Measurements from ENCODE around the gene EFCAB6. TPM values are rescaled to one million over a fixed set of nuclear protein-coding genes. Genes with fewer than 3 reads are reported as not detected.

Gene EFCAB6
- polyA plus RNA-seq, 4 donors = 0.34 to 1.9 TPM; not detected in 2

- Histone ChIP-seq H3K4me3 (ENCODE audit: low read depth in 1 of 3, low read length in 3 of 3) (no peak overlapping the region), H3K27ac (ENCODE audit: low read depth in 1 of 3, low read length in 2 of 3) (no peak overlapping the region), H3K36me3 (ENCODE audit: control insufficient read depth in 3 of 3, insufficient read depth in 2 of 3, low read depth in 1 of 3, low read length in 3 of 3) (no peaks in the 10 kb centered on the region), H3K27me3 (ENCODE audit: control insufficient read depth in 3 of 3, insufficient read depth in 3 of 3, low read length in 3 of 3) (no peaks in the 10 kb centered on the region), H3K4me1 (ENCODE audit: control insufficient read depth in 3 of 3, insufficient read depth in 2 of 3, low read depth in 1 of 3, low read length in 2 of 3) (no peaks in the 10 kb centered on the region), H3K9me3 (ENCODE audit: control insufficient read depth in 2 of 2, insufficient read depth in 1 of 2, low read depth in 1 of 2, low read length in 1 of 2) (peaks cover 0 to 4% of the 10 kb centered on the region in 2 donors)
- FAIRE-seq (no peak), DNase-seq (no peak)
- 82 to 88% (median 87%) methylated on average over 31 of the region's 31 CpGs for WGBS, 3 donors
These were observed 272.3 kb downstream of the EFCAB6 start for GRCh38 chr22:43539572-43540528.

DNA sequence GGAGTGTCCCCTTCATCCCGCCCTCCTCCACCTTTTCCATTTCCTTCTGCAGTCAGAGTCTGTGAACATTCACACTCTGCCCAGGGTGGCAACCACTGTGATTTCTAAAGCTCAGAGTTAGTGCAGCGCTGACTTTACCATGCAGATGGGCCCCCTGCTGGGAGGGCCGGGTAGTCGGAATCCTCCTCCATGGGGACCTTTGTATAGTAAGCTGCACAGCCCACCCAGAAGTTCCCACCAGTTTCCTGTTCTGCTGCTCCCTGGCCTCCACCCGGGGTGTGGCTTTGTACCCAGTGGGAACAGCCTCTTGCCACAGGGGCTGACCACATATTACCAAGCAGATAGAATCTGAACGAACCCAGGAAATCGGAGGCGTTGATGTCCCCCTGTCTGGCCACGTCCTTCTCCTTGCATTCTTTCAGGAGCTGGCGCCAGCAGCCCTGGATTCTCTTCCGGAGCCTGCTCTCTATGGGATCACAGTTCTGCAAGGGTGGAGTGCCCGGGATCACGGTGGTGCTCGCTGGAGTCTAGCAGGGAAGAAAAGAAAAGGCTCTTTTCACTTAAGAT, 275.0 kb downstream of the EFCAB6 start:
- Histone ChIP-seq H3K9me3 (ENCODE audit: control insufficient read depth in 2 of 2, insufficient read depth in 1 of 2, low read depth in 1 of 2, low read length in 1 of 2) (peaks cover 0 to 4% of the 10 kb centered on the region in 2 donors), H3K27ac (ENCODE audit: low read depth in 1 of 3, low read length in 2 of 3) (no peak overlapping the region), H3K36me3 (ENCODE audit: control insufficient read depth in 3 of 3, insufficient read depth in 2 of 3, low read depth in 1 of 3, low read length in 3 of 3) (no peaks in the 10 kb centered on the region), H3K4me1 (ENCODE audit: control insufficient read depth in 3 of 3, insufficient read depth in 2 of 3, low read depth in 1 of 3, low read length in 2 of 3) (no peaks in the 10 kb centered on the region), H3K27me3 (ENCODE audit: control insufficient read depth in 3 of 3, insufficient read depth in 3 of 3, low read length in 3 of 3) (no peaks in the 10 kb centered on the region), H3K4me3 (ENCODE audit: low read depth in 1 of 3, low read length in 3 of 3) (no peak overlapping the region)
- DNase-seq (no peak), FAIRE-seq (no peak)
- 87 to 94% (median 91%) methylated on average over 14 of the region's 14 CpGs for WGBS, 3 donors

- Histone ChIP-seq H3K4me3 (ENCODE audit: low read depth in 1 of 3, low read length in 3 of 3) (no peak overlapping the region), H3K36me3 (ENCODE audit: control insufficient read depth in 3 of 3, insufficient read depth in 2 of 3, low read depth in 1 of 3, low read length in 3 of 3) (no peaks in the 10 kb centered on the region), H3K9me3 (ENCODE audit: control insufficient read depth in 2 of 2, insufficient read depth in 1 of 2, low read depth in 1 of 2, low read length in 1 of 2) (peaks cover 0 to 4% of the 10 kb centered on the region in 2 donors), H3K27me3 (ENCODE audit: control insufficient read depth in 3 of 3, insufficient read depth in 3 of 3, low read length in 3 of 3) (no peaks in the 10 kb centered on the region), H3K4me1 (ENCODE audit: control insufficient read depth in 3 of 3, insufficient read depth in 2 of 3, low read depth in 1 of 3, low read length in 2 of 3) (no peaks in the 10 kb centered on the region), H3K27ac (ENCODE audit: low read depth in 1 of 3, low read length in 2 of 3) (no peak overlapping the region)
- FAIRE-seq (no peak), DNase-seq (no peak)
- whole genome bisulfite sequencing, 3 donors = 69 to 79% (median 76%) methylated on average over 5 of the region's 5 CpGs
These were observed 276.4 kb downstream of the EFCAB6 start for GRCh38 chr22:43535741-43536140.

DNA sequence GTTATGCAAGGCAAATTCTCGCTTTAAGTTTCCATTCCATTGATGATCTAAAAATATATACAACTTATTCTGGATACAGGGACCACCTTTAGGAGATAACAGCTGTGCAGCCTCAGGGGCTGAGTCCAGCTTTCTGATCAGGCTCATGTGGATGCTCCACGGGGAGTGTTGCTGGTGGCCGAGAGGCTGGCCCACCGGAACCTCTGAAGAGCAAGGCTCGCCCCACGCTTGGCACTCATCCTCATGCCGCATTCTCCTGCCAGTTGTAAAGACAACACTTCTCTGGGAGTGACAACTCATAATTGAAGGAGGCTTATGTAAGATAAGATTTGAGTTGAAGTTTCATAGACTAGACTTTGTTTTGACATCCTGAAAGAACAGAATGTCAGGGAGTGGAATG, 276.8 kb downstream of the EFCAB6 start:
- Histone ChIP-seq H3K27me3 (ENCODE audit: control insufficient read depth in 3 of 3, insufficient read depth in 3 of 3, low read length in 3 of 3) (no peaks in the 10 kb centered on the region), H3K9me3 (ENCODE audit: control insufficient read depth in 2 of 2, insufficient read depth in 1 of 2, low read depth in 1 of 2, low read length in 1 of 2) (peaks cover 0 to 4% of the 10 kb centered on the region in 2 donors), H3K4me1 (ENCODE audit: control insufficient read depth in 3 of 3, insufficient read depth in 2 of 3, low read depth in 1 of 3, low read length in 2 of 3) (no peaks in the 10 kb centered on the region), H3K4me3 (ENCODE audit: low read depth in 1 of 3, low read length in 3 of 3) (no peak overlapping the region), H3K27ac (ENCODE audit: low read depth in 1 of 3, low read length in 2 of 3) (no peak overlapping the region), H3K36me3 (ENCODE audit: control insufficient read depth in 3 of 3, insufficient read depth in 2 of 3, low read depth in 1 of 3, low read length in 3 of 3) (no peaks in the 10 kb centered on the region)
- FAIRE-seq = no peak
- WGBS, 3 donors = 93 to 95% (median 94%) methylated on average over 7 of the region's 7 CpGs
- no peak for DNase-seq

DNA sequence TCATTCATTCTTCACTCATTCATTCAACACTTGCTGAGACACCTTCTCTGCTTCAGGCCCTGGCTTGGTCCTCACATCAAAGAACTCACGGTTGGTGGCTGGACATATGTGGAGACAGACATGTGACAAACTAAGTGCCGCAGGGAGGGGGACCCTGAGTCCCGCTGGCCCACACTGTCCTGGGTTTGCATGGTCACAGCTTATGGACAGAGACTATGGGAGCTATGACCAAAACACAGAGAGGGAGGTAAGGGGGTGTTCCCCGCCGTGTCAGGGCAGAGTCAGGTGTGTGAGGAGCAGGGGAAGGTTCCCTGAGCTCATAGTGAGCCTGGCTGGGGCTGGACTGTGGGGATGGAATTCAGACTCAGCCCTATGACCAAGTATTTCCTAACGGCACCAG, 277.2 kb downstream of the EFCAB6 start:
- DNase-seq (no peak), FAIRE-seq (no peak)
- Histone ChIP-seq H3K27me3 (ENCODE audit: control insufficient read depth in 3 of 3, insufficient read depth in 3 of 3, low read length in 3 of 3) (no peaks in the 10 kb centered on the region), H3K36me3 (ENCODE audit: control insufficient read depth in 3 of 3, insufficient read depth in 2 of 3, low read depth in 1 of 3, low read length in 3 of 3) (no peaks in the 10 kb centered on the region), H3K27ac (ENCODE audit: low read depth in 1 of 3, low read length in 2 of 3) (no peak overlapping the region), H3K9me3 (ENCODE audit: control insufficient read depth in 2 of 2, insufficient read depth in 1 of 2, low read depth in 1 of 2, low read length in 1 of 2) (peaks cover 0 to 4% of the 10 kb centered on the region in 2 donors), H3K4me3 (ENCODE audit: low read depth in 1 of 3, low read length in 3 of 3) (no peak overlapping the region), H3K4me1 (ENCODE audit: control insufficient read depth in 3 of 3, insufficient read depth in 2 of 3, low read depth in 1 of 3, low read length in 2 of 3) (no peaks in the 10 kb centered on the region)
- WGBS, 3 donors = 86 to 89% (median 88%) methylated on average over 6 of the region's 6 CpGs

DNA sequence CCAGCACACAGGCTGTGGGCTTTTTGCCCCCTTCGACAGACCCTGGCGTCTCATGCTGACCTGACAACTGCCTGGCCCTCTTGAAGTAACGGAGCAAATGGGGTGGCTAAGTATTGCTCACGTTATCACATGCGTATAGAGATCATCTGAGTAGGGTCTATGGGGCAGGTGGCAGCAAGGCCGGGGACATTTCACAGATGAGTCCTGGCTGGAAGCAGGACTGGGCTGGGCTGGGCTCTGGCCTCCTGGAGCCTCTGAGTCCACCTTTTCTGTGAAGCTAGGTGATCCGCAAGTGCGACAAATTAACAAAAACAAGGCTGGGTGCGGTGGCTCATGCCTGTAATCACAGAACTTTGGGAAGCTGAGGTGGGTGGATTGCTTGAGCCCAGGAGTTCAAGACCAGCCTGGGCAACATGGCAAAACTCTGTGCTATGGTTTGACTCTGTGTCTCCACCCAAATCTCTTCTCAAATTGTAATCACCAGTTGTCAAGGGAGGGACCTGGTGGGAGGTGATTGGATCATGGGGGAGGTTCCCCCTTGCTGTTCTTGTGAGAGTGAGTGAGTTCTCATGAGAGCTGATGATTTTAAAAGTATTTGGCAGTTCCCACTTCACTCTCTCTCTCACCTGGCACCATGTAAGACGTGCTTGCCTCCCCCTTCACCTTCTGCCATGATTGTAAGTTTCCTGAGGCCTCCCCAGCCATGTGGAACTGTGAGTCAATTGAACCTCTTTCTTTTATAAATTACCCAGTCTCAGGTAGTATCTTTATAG, 278.3 kb downstream of the EFCAB6 start:
- H3K27me3 ChIP-seq (ENCODE audit: control insufficient read depth in 3 of 3, insufficient read depth in 3 of 3, low read length in 3 of 3) = no peaks in the 10 kb centered on the region
- H3K36me3 ChIP-seq (ENCODE audit: control insufficient read depth in 3 of 3, insufficient read depth in 2 of 3, low read depth in 1 of 3, low read length in 3 of 3) = no peaks in the 10 kb centered on the region
- DNase-seq (no peak), FAIRE-seq (no peak)
- no peaks in the 10 kb centered on the region for H3K4me1 ChIP-seq (ENCODE audit: control insufficient read depth in 3 of 3, insufficient read depth in 2 of 3, low read depth in 1 of 3, low read length in 2 of 3)
- no peak overlapping the region for H3K27ac ChIP-seq (ENCODE audit: low read depth in 1 of 3, low read length in 2 of 3)
- WGBS, 3 donors = 89 to 93% (median 90%) methylated on average over 10 of the region's 10 CpGs
- peaks cover 0 to 4% of the 10 kb centered on the region in 2 donors for H3K9me3 ChIP-seq (ENCODE audit: control insufficient read depth in 2 of 2, insufficient read depth in 1 of 2, low read depth in 1 of 2, low read length in 1 of 2)
- H3K4me3 ChIP-seq (ENCODE audit: low read depth in 1 of 3, low read length in 3 of 3) = no peak overlapping the region

DNA sequence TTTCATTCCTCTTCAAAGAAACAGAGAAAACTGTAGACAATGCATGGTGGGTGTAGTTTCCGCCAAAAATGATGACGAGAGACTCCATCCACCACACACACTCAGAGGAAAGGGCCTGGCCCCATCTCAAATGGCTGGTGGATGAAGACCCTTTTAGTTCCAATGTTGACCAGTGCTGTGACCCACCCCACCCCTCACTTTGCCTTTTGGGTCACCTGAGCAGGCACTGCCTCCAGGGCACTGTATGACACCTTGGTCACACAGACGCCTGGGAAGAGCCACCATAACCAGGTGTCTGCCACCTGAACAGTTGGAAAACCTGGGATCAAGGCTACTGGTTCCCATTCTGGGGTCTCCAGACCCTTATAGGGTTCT, 279.0 kb downstream of the EFCAB6 start:
- WGBS, 3 donors = 82 to 90% (median 88%) methylated on average over 3 of the region's 3 CpGs
- Histone ChIP-seq H3K4me1 (ENCODE audit: control insufficient read depth in 3 of 3, insufficient read depth in 2 of 3, low read depth in 1 of 3, low read length in 2 of 3) (no peaks in the 10 kb centered on the region), H3K36me3 (ENCODE audit: control insufficient read depth in 3 of 3, insufficient read depth in 2 of 3, low read depth in 1 of 3, low read length in 3 of 3) (no peaks in the 10 kb centered on the region), H3K9me3 (ENCODE audit: control insufficient read depth in 2 of 2, insufficient read depth in 1 of 2, low read depth in 1 of 2, low read length in 1 of 2) (peaks cover 0 to 4% of the 10 kb centered on the region in 2 donors), H3K4me3 (ENCODE audit: low read depth in 1 of 3, low read length in 3 of 3) (no peak overlapping the region), H3K27ac (ENCODE audit: low read depth in 1 of 3, low read length in 2 of 3) (no peak overlapping the region), H3K27me3 (ENCODE audit: control insufficient read depth in 3 of 3, insufficient read depth in 3 of 3, low read length in 3 of 3) (no peaks in the 10 kb centered on the region)
- FAIRE-seq (no peak), DNase-seq (no peak)

- no peak for DNase-seq
- H3K36me3 ChIP-seq (ENCODE audit: control insufficient read depth in 3 of 3, insufficient read depth in 2 of 3, low read depth in 1 of 3, low read length in 3 of 3) = no peaks in the 10 kb centered on the region
- H3K9me3 ChIP-seq (ENCODE audit: control insufficient read depth in 2 of 2, insufficient read depth in 1 of 2, low read depth in 1 of 2, low read length in 1 of 2) = peaks cover 0 to 4% of the 10 kb centered on the region in 2 donors
- H3K27me3 ChIP-seq (ENCODE audit: control insufficient read depth in 3 of 3, insufficient read depth in 3 of 3, low read length in 3 of 3) = no peaks in the 10 kb centered on the region
- 73 to 85% (median 77%) methylated on average over 17 of the region's 17 CpGs for WGBS, 3 donors
- no peaks in the 10 kb centered on the region for H3K4me1 ChIP-seq (ENCODE audit: control insufficient read depth in 3 of 3, insufficient read depth in 2 of 3, low read depth in 1 of 3, low read length in 2 of 3)
- H3K4me3 ChIP-seq (ENCODE audit: low read depth in 1 of 3, low read length in 3 of 3) = no peak overlapping the region
- FAIRE-seq = no peak
- no peak overlapping the region for H3K27ac ChIP-seq (ENCODE audit: low read depth in 1 of 3, low read length in 2 of 3)
These were observed 279.6 kb downstream of the EFCAB6 start for GRCh38 chr22:43532301-43533155.
